ENCODE data around the gene PRCC.
A peak's percentile ranks its signal among the peaks of the same experiment; 100 is the strongest.
"Not testable (repeated sequence)": the region's sequence is repeated elsewhere in the genome, so short reads cannot be mapped to it uniquely, and the experiment has no call there.

The PRCC gene

GRCh38 chr1:156744344-156744743 is 23.0 kb upstream of the PRCC start:
- DNase-seq (ENCODE audit: low read depth) = no peak

GRCh38 chr1:156744786-156745419 is 22.4 kb upstream of the PRCC start:
- DNase-seq (ENCODE audit: low read depth) = no peak

- no peak for DNase-seq (ENCODE audit: low read depth)
Measured at GRCh38 chr1:156745881-156746280, 21.5 kb upstream of the PRCC start.

- no peak for DNase-seq (ENCODE audit: low read depth)
Measured at GRCh38 chr1:156746406-156746727, 21.0 kb upstream of the PRCC start.

- DNase-seq (ENCODE audit: low read depth) = no peak
Measured at GRCh38 chr1:156746728-156747631, 20.4 kb upstream of the PRCC start.

- no peak for DNase-seq (ENCODE audit: low read depth)
Measured at GRCh38 chr1:156747742-156748669, 19.3 kb upstream of the PRCC start.

- DNase-seq (ENCODE audit: low read depth) = no peak
Measured at GRCh38 chr1:156748670-156749418, 18.5 kb upstream of the PRCC start.

- no peak for DNase-seq (ENCODE audit: low read depth)
Measured at GRCh38 chr1:156749419-156750118, 17.8 kb upstream of the PRCC start.

- no peak for DNase-seq (ENCODE audit: low read depth)
Measured at GRCh38 chr1:156750191-156750672, 17.1 kb upstream of the PRCC start.

GRCh38 chr1:156750711-156751450 is 16.5 kb upstream of the PRCC start:
- no peak for DNase-seq (ENCODE audit: low read depth)

GRCh38 chr1:156751451-156751756 is 15.9 kb upstream of the PRCC start, which contains the start of gene HDGF:
HDGF (minus strand) TSS chr1:156751675; CDS start chr1:156751429, 246 bp downstream.
- no peak for DNase-seq (ENCODE audit: low read depth)

GRCh38 chr1:156751757-156752481 is 15.4 kb upstream of the PRCC start:
- DNase-seq (ENCODE audit: low read depth) = peak; percentile 93

- no peak for DNase-seq (ENCODE audit: low read depth)
Measured at GRCh38 chr1:156752843-156753482, 14.4 kb upstream of the PRCC start.

GRCh38 chr1:156754219-156754618 is 13.1 kb upstream of the PRCC start:
- DNase-seq (ENCODE audit: low read depth) = no peak

GRCh38 chr1:156755527-156755950 is 11.8 kb upstream of the PRCC start:
- DNase-seq (ENCODE audit: low read depth) = no peak

- DNase-seq (ENCODE audit: low read depth) = no peak
Measured at GRCh38 chr1:156756355-156756754, 11.0 kb upstream of the PRCC start.

GRCh38 chr1:156757572-156758253 is 9.6 kb upstream of the PRCC start:
- not testable (repeated sequence) for DNase-seq (ENCODE audit: low read depth)

GRCh38 chr1:156760092-156760795 is 7.1 kb upstream of the PRCC start:
- DNase-seq (ENCODE audit: low read depth) = no peak

Measured in stimulated activated CD8-positive, alpha-beta memory T cell treated with anti-CD3 and anti-CD28 coated beads, Interleukin-12 subunit alpha, Interleukin-12 subunit beta, amount 100 ng/mL, for 1 hour (primary cell).